ENCODE measurements around the gene TLK1. TPM values are rescaled to one million over a fixed set of nuclear protein-coding genes. Genes with fewer than 3 reads are reported as not detected.
A peak's percentile ranks its signal among the peaks of the same experiment; 100 is the strongest.

The TLK1 gene
- total and polyA plus RNA-seq, 2 of the 4 experiments (the other 2 are of a cell fraction), result 7.3 to 12.5 TPM

DNA sequence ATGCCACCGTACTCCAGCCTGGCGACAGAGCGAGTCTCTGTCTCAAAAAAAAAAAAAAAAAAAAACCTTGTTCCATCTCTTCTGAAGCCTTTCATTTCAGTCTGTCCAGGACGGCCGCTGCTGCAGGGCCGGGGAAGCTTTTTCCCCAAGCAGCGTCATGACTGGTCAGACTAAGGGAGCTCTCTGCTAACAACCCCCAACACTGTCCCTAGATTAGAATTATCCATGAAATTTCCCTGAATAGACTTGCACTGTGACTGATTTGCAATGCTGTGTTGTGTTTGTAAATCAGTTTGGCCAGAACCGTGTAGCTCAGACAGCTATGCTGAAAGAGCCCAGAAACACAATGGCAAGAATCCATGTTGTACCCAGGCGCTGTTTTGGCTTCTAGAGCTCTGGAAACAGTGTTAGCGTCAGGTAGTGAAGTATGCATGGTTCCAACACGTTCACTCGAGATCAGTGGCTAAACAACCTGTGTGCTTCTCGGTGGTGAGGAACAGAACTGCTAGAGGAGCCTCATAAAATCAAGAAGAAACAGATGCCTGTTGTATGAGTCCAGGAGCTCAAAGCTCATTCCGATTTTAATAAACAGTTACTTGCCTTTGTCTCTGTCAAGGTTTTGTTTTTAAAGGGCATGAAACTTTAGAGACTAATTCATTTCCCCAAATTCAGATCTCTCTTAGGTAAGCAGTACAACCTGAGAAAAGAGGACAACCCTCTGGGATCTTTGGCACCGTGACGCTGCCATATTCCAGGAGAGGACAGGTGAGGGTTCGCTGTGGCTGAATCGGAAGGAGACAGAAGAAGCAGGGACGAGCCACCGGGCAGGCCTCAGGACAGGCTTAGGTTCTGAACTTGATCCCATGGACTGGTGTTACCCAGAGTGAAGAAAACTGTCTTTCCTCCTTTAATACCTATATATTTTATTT, 188.1 kb downstream of the TLK1 start:
- Histone ChIP-seq H3K27me3 (ENCODE audit: control insufficient read depth, insufficient read depth, low read length) (no peaks in the 10 kb centered on the region; the same call in 1 of the 2 replicates), H2BK5ac (ENCODE audit: low read depth, low read length, poor library complexity, severe bottlenecking) (no peak overlapping the region), H2AK9ac (replicated peaks; ENCODE audit: low read depth, low read length, poor library complexity) (peak overlapping the region; percentile 61), H2AK5ac (ENCODE audit: low read depth, low read length) (peak overlapping the region; percentile 30; the same call in 1 of the 2 replicates), H3K18ac (ENCODE audit: low read depth, low read length) (no peak overlapping the region), H3K4me3 (ENCODE audit: insufficient read depth, low read depth, low read length) (no peak overlapping the region), H4K91ac (ENCODE audit: insufficient read depth, low read depth, low read length) (no peak overlapping the region), H2BK20ac (ENCODE audit: low read depth, low read length) (no peak overlapping the region), H3K14ac (replicated peaks; ENCODE audit: low read depth, low read length) (no peak overlapping the region), H3K4ac (ENCODE audit: low read depth, low read length) (no peak overlapping the region), H3K36me3 (ENCODE audit: control insufficient read depth, insufficient read depth, low read length) (peaks cover 7% of the 10 kb centered on the region), H2BK15ac (ENCODE audit: low read depth, low read length) (no peak overlapping the region), H3K4me2 (ENCODE audit: low read depth, low read length) (no peak overlapping the region), H3K23ac (ENCODE audit: low read depth, low read length) (no peak overlapping the region), H2BK120ac (ENCODE audit: low read depth, low read length) (no peak overlapping the region), H3K56ac (ENCODE audit: extremely low read depth, insufficient read depth, low read length) (no peak overlapping the region), H3K79me1 (ENCODE audit: low read depth in 1 of 2, low read length in 2 of 2) (no peaks in the 10 kb centered on the region; a peak in 2 of 4 replicates), H2AFZ (replicated peaks; ENCODE audit: low read length, poor library complexity) (peak overlapping the region; percentile 74), H3K9me1 (ENCODE audit: insufficient read depth, low read length) (no peaks in the 10 kb centered on the region), H3K27ac (ENCODE audit: insufficient read depth, low read length) (no peak overlapping the region), H3K4me1 (ENCODE audit: control insufficient read depth, insufficient read depth, low read length) (peaks cover 4% of the 10 kb centered on the region), H3K9me3 (ENCODE audit: control insufficient read depth, insufficient read depth, low read length) (no peaks in the 10 kb centered on the region), H3K9ac (ENCODE audit: low read depth, low read length) (no peak overlapping the region), H4K5ac (ENCODE audit: low read depth, low read length) (no peak overlapping the region), H4K20me1 (ENCODE audit: insufficient read depth, low read length) (no peaks in the 10 kb centered on the region), H4K8ac (ENCODE audit: low read depth in 2 of 2, low read length in 2 of 2) (no peak overlapping the region)
- 67% methylated on average over 6 of the region's 20 CpGs; no CpG with 5 or more reads in 1 of the 2 experiments for WGBS, 2 experiments (ENCODE audit: extremely low coverage in 2 of 2, insufficient read length in 1 of 2)
- in situ Hi-C loops (cut with MboI; ENCODE audit: low sequenced_read_pairs) (loop anchor here (5.0 to 10.0 kb wide), 2 partner anchors 182 to 445 kb away; no protein-coding TSS in a partner anchor), intact Hi-C loops (cut with micrococcal nuclease) (loop anchor here (1.0 to 10.0 kb wide), 7 partner anchors 187 to 1492 kb away; partner anchors contain the start of genes CYBRD1 and DCAF17), dilution Hi-C loops (cut with HindIII; ENCODE audit: low sequenced_read_pairs, unreplicated experiment) (no loop called here)
- POLR2A ChIA-PET (ENCODE audit: unreplicated experiment), result interaction anchor here (0.6 kb wide), 1 partner anchor 238 kb away, joined by 6 read pairs; no protein-coding TSS in a partner anchor
- CTCF ChIA-PET, result interaction anchor here (1.6 kb wide), 2 partner anchors 44 to 444 kb away, joined by 3 to 11 read pairs; partner anchors contain the start of gene GORASP2
- no peak for DNase-seq
- no peak for ATAC-seq (ENCODE audit: low read depth)
- no TSS peak for BruUV-seq (replicated peaks)
- no peak for TF ChIP-seq FOS (IDR thresholded peaks at IDR 0.05; ENCODE audit: low read depth, low read length)
- TF ChIP-seq, protein P1, sequence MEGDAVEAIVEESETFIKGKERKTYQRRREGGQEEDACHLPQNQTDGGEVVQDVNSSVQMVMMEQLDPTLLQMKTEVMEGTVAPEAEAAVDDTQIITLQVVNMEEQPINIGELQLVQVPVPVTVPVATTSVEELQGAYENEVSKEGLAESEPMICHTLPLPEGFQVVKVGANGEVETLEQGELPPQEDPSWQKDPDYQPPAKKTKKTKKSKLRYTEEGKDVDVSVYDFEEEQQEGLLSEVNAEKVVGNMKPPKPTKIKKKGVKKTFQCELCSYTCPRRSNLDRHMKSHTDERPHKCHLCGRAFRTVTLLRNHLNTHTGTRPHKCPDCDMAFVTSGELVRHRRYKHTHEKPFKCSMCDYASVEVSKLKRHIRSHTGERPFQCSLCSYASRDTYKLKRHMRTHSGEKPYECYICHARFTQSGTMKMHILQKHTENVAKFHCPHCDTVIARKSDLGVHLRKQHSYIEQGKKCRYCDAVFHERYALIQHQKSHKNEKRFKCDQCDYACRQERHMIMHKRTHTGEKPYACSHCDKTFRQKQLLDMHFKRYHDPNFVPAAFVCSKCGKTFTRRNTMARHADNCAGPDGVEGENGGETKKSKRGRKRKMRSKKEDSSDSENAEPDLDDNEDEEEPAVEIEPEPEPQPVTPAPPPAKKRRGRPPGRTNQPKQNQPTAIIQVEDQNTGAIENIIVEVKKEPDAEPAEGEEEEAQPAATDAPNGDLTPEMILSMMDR (conservative IDR thresholded peaks at IDR 0.05; ENCODE audit: low read depth, low read length), result no peak
- TF ChIP-seq, protein P2, sequence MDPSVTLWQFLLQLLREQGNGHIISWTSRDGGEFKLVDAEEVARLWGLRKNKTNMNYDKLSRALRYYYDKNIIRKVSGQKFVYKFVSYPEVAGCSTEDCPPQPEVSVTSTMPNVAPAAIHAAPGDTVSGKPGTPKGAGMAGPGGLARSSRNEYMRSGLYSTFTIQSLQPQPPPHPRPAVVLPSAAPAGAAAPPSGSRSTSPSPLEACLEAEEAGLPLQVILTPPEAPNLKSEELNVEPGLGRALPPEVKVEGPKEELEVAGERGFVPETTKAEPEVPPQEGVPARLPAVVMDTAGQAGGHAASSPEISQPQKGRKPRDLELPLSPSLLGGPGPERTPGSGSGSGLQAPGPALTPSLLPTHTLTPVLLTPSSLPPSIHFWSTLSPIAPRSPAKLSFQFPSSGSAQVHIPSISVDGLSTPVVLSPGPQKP (IDR thresholded peaks at IDR 0.05; ENCODE audit: borderline replicate concordance, low read depth, low read length), result no peak
- no peak for TF ChIP-seq SMC3 (IDR thresholded peaks at IDR 0.05; ENCODE audit: low read depth, low read length)
- no peak for TF ChIP-seq RFX5 (IDR thresholded peaks at IDR 0.05; ENCODE audit: low read depth, low read length)
- no peak for TF ChIP-seq NFE2L2 (IDR thresholded peaks at IDR 0.05; ENCODE audit: low read depth, low read length)
- TF ChIP-seq BHLHE40 (IDR thresholded peaks at IDR 0.05; ENCODE audit: low read depth, low read length), result no peak
- TF ChIP-seq POLR2A (IDR thresholded peaks at IDR 0.05; ENCODE audit: low read depth, low read length), result no peak
- no peak for TF ChIP-seq CHD1 (IDR thresholded peaks at IDR 0.05; ENCODE audit: low read depth, low read length)
- TF ChIP-seq RAD21 (IDR thresholded peaks at IDR 0.05; ENCODE audit: low read length), result no peak
- TF ChIP-seq, protein P3, sequence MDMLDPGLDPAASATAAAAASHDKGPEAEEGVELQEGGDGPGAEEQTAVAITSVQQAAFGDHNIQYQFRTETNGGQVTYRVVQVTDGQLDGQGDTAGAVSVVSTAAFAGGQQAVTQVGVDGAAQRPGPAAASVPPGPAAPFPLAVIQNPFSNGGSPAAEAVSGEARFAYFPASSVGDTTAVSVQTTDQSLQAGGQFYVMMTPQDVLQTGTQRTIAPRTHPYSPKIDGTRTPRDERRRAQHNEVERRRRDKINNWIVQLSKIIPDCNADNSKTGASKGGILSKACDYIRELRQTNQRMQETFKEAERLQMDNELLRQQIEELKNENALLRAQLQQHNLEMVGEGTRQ (IDR thresholded peaks at IDR 0.05; ENCODE audit: low read depth, low read length), result no peak
- TF ChIP-seq CEBPB (IDR thresholded peaks at IDR 0.05; ENCODE audit: low read depth, low read length), result no peak
- no peak for TF ChIP-seq MAFK (IDR thresholded peaks at IDR 0.05; ENCODE audit: low read depth, low read length)
- TF ChIP-seq MAZ (IDR thresholded peaks at IDR 0.05; ENCODE audit: borderline replicate concordance, low read depth, low read length), result no peak
